Choroid plexus epithelial cell (primary cell): ENCODE data around the gene TSC22D2.

Experiments used
- DNase-seq: peaks from one replicate; pipeline ENCODE4 v3.0.0-alpha.2; 2010; ENCODE audit warnings: low read depth
- H3K4me3 ChIP-seq: 2 replicates; pipeline ENCODE4 v1.5.1; 2011; ENCODE audit warnings: low read depth, mild to moderate bottlenecking, control low read depth, low read length, moderate library complexity
- CTCF ChIP-seq: conservative IDR thresholded peaks from 2 replicates; pipeline ENCODE4 v1.5.1; 2011; ENCODE audit warnings: low read depth, mild to moderate bottlenecking, control low read depth, inconsistent platforms, low read length, moderate library complexity

The TSC22D2 gene

GRCh38 chr3:150446470-150446977 is 38.4 kb downstream of the TSC22D2 start:
- DNase-seq: no peak
- TF ChIP-seq CTCF: no peak
- H3K4me3 ChIP-seq: no peak overlapping the region

DNA sequence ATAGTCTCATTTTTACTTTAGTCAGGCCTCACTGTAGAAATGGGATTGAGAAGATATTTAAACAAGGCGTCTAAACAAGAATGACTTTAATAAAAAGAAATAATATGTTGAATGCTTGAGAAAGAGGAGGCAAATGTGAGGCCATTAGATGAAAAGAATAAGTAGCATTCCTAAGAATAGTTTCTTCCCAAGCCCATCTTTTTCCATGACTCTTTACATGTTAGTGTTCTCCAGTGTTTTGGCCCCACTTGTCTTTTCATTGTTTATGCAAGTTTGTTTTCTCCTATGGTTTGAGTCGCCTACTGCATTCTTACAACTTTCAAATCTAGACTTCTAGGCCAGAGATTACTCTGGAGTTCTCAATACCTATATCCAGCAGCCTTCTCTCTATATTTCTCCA is 39.0 kb downstream of the TSC22D2 start:
- no peak for TF ChIP-seq CTCF
- no peak overlapping the region for H3K4me3 ChIP-seq
- DNase-seq: no peak

- H3K4me3 ChIP-seq: no peak overlapping the region
- DNase-seq: peak; percentile 55
- TF ChIP-seq CTCF: no peak
Observed at GRCh38 chr3:150447631-150448465, 39.8 kb downstream of the TSC22D2 start.

DNA sequence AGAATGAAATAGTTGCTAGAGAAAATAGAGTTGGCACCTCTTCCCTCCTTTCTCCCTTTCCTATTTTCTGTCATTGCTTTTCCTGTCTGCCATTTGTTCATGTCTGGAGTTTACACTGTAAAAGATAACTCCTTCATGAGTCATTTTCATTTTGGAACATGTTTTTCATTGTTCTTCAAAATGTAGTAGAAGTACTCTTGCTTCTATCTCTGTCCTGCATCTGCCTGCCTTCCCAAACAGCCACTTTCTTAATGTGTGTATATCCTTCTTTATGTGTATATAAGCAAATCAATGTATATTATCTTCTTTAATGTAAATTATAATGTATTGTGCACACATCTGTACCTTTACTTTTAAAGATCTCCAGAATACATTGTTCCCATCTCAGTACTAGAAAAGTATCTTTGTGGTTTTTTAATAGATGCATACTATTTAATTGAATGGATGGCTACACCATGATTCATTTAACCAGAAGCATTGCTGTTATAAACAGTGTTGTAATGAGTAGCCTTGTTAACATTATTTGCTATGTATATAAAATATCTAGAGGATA is 41.1 kb downstream of the TSC22D2 start:
- no peak overlapping the region for H3K4me3 ChIP-seq
- no peak for TF ChIP-seq CTCF
- peak; percentile 58 for DNase-seq

GRCh38 chr3:150450916-150451315 is 42.8 kb downstream of the TSC22D2 start:
- no peak for DNase-seq
- H3K4me3 ChIP-seq: no peak overlapping the region
- no peak for TF ChIP-seq CTCF

DNA sequence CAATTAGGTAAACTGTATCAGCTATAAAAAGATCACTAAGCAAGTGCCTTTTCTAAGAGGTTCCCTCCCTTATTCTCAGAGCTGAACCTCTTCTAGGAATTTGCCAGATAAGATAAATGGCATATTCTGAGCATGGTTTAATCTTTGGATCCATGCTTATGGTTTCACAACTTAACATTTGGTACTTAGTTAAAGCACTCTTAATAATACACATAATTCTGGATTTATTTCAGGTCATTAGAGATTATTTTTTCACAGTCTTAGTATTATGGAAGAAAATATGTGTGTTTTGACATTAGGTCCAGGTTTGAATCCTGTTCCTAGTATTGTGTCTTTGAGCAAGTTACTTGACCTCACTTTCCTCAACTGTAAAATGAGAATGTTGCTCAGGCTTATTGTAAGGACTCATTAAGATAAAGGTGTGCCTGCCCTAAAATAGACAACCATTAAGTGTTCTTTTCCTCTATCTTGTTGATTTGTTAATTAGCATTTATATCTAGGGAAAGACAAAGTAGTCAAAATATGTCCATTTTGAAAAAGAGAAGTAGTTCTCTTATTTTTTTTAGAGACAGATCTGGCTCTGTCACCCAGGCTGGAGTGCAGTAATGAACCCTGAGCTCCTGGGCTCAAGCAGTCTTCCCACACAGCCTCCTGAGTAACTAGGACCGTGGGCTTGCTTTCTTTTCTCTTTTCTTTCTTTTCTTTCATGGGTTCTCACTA is 43.4 kb downstream of the TSC22D2 start:
- TF ChIP-seq CTCF: no peak
- DNase-seq: no peak
- no peak overlapping the region for H3K4me3 ChIP-seq
